GM12891 (cell line): ENCODE data around the gene AGTRAP.

ENCODE experiments used
- DNase-seq: peaks from one replicate; pipeline ENCODE4 v3.0.0; 2011; ENCODE audit warnings: low spot score; ENCODE audit not compliant: insufficient read length
- FAIRE-seq: peaks from 2 replicates; lab custom pipeline; 2011; peaks lifted over from hg19 to GRCh38; lab: Jason Lieb, UNC
- PAX5 ChIP-seq: IDR thresholded peaks from 2 replicates; pipeline ENCODE4 v1.6.1; 2011; ENCODE audit warnings: low read length, moderate library complexity, mild to moderate bottlenecking; ENCODE audit not compliant: insufficient read depth, severe bottlenecking
- POLR2A ChIP-seq: IDR thresholded peaks from 2 replicates; pipeline ENCODE4 v1.6.1; 2011; ENCODE audit warnings: low read depth, low read length, control low read depth
- POLR2AphosphoS5 ChIP-seq: IDR thresholded peaks from 2 replicates; pipeline ENCODE4 v1.6.1; 2011; ENCODE audit warnings: low read depth, low read length, control low read depth
- POU2F2 ChIP-seq: IDR thresholded peaks from 2 replicates; pipeline ENCODE4 v1.6.1; 2011; ENCODE audit warnings: low read depth, mild to moderate bottlenecking, control low read depth, low read length, moderate library complexity
- SPI1 ChIP-seq: IDR thresholded peaks from 2 replicates; pipeline ENCODE4 v1.6.1; 2011; ENCODE audit warnings: low read depth, low read length, control low read depth
- TAF1 ChIP-seq: IDR thresholded peaks from 2 replicates; pipeline ENCODE4 v1.6.1; 2011; ENCODE audit warnings: low read depth, low read length, control low read depth

AGTRAP gene

GRCh38 chr1:11706292-11706691 is 29.6 kb upstream of the AGTRAP start:
- FAIRE-seq (no peak), DNase-seq (no peak)
- no peak for TF ChIP-seq POLR2AphosphoS5
- no peak for TF ChIP-seq POLR2A
- TF ChIP-seq PAX5, result no peak
- TF ChIP-seq TAF1, result no peak
- TF ChIP-seq SPI1, result no peak
- TF ChIP-seq POU2F2, result no peak

- DNase-seq (no peak), FAIRE-seq (no peak)
- TF ChIP-seq TAF1 (no peak), PAX5 (no peak), POLR2A (no peak), SPI1 (no peak), POLR2AphosphoS5 (no peak), POU2F2 (no peak)
Measured at GRCh38 chr1:11707621-11708276, 28.2 kb upstream of the AGTRAP start.

DNA sequence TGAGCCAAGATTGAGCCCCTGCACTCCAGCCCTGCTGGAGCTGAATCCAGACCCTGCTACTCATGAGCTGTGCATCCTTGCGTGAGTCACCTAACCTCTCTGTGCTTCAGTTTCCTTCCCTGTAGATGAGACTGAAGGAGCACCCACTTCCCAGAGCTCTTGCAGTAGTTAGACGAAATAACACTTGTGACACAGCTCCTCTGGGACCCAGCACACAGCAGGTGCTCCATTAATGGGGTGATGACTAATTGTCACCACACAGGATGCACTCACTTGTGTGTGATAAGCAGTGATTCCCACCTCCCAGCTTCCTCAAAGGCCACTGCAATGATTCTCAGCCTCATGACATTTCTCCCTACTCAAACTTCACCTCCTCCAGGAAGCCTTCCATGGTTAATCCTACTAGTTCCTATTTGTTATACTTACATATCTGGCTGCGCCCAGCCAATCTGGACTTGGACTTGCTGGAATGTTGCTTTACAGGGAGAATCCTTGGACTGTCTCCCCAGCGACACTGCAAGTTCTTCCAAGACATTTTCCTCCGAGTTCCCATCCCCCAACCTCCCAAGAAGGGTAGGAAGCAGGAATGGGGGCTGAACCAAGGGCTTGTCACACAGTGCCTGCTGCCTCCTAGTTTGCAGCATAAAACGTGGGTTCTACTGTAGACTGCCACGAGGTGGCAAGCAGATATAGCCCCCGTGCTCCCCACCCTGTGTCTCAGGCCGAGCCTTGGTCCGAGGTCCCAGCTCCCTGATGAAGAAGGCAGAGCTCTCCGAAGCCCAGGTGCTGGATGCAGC is 27.2 kb upstream of the AGTRAP start:
- FAIRE-seq (no peak), DNase-seq (no peak)
- no peak for TF ChIP-seq TAF1

GRCh38 chr1:11711490-11711889 is 24.4 kb upstream of the AGTRAP start:
- FAIRE-seq, result no peak
- DNase-seq, result no peak
- TF ChIP-seq SPI1 (no peak), TAF1 (no peak), POLR2AphosphoS5 (no peak), PAX5 (no peak), POLR2A (no peak), POU2F2 (no peak)

DNA sequence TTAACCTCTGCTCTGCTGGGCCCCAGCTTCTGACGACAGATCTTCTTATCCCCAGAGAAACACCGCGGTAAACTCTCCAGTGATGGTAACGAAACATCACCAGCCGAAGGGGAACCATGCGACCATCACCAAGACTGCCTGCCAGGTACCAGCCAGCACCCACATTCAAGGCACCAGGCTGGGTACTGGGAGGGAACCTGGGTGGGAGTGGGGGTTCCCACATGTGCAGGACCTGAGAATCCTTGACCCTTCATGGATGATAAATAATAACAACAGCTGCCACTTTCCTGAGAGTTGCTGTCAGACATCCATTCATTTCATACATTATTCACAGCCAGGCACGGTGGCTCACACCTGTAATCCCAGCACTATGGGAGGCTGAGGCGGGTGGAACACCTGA is 23.7 kb upstream of the AGTRAP start:
- FAIRE-seq, result no peak

GRCh38 chr1:11713095-11713494 is 22.8 kb upstream of the AGTRAP start:
- FAIRE-seq, result no peak

More for the DNA sequence above, 23.7 kb upstream of the AGTRAP start:
- TF ChIP-seq POLR2A, result no peak
- TF ChIP-seq PAX5, result no peak
- no peak for TF ChIP-seq SPI1
- no peak for TF ChIP-seq POU2F2
- no peak for TF ChIP-seq TAF1
- no peak for TF ChIP-seq POLR2AphosphoS5
- no peak for DNase-seq

GRCh38 chr1:11714831-11715575 is 20.9 kb upstream of the AGTRAP start:
- FAIRE-seq, result no peak
- no peak for TF ChIP-seq POLR2AphosphoS5
- no peak for TF ChIP-seq TAF1
- no peak for TF ChIP-seq SPI1
- TF ChIP-seq POU2F2, result no peak
- no peak for TF ChIP-seq PAX5
- no peak for TF ChIP-seq POLR2A

More at GRCh38 chr1:11713095-11713494, 22.8 kb upstream of the AGTRAP start:
- TF ChIP-seq PAX5 (no peak), POLR2A (no peak), POU2F2 (no peak), POLR2AphosphoS5 (no peak), SPI1 (no peak), TAF1 (no peak)
- no peak for DNase-seq

DNA sequence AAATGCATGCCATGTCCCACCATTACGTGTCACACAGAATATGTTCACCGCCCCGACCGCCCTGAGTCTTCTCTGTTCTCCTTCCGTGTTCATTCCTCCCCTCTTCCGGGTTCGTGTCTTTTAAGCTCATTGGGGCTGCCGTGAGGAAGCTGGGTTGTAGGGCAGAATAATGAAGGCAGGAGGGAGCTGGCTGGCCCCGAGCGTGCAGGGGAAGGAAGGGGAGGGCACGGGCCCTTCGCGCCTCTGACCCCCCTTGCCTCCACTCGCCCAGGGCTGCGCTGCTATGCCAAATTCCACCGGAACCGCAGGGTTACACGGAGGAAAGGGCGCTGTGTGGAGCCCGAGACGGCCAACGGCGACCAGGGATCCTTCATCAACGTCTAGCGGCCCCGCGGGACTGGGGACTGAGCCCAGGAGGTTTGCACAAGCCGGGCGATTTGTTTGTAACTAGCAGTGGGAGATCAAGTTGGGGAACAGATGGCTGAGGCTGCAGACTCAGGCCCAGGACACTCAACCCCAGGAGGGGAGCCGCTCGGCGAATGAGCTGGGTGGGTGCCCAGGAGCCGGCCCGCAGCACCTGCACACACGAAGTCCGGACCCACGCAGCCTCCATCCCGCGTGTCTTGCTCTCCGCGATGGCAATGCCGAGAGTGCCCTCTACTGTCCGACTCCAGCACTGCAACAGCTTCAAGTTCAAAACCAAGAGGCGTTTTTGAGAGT is 16.5 kb upstream of the AGTRAP start:
- FAIRE-seq (peak; percentile 94), DNase-seq (peak; percentile 68)
- no peak for TF ChIP-seq POU2F2
- TF ChIP-seq PAX5, result no peak
- TF ChIP-seq SPI1, result no peak
- TF ChIP-seq TAF1, result peak; percentile 27; the same call in 1 of the 2 replicates

More at GRCh38 chr1:11714831-11715575, 20.9 kb upstream of the AGTRAP start:
- no peak for DNase-seq
